ENCODE measurements around the gene GRIP2.

DNA sequence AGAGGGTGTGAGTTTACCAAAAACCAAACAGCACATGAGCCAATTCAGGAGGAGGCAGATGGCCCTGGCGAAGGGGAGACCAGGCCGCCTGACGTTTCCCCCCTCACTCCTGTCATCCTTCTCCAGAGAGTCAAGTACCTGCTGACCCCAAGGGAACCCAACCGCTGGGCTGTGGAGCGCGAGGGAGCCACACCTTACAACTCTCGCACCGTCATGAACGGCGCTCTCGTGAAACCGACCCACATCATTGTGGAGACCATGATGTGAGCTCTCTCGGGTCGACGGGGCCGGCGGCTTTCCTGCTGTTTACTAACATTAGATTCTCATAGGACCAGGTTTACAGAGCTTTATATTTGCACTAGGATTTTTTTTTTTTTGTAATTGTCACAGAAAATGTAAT, 55.4 kb downstream of the GRIP2 start:
- TF ChIP-seq, protein P1, sequence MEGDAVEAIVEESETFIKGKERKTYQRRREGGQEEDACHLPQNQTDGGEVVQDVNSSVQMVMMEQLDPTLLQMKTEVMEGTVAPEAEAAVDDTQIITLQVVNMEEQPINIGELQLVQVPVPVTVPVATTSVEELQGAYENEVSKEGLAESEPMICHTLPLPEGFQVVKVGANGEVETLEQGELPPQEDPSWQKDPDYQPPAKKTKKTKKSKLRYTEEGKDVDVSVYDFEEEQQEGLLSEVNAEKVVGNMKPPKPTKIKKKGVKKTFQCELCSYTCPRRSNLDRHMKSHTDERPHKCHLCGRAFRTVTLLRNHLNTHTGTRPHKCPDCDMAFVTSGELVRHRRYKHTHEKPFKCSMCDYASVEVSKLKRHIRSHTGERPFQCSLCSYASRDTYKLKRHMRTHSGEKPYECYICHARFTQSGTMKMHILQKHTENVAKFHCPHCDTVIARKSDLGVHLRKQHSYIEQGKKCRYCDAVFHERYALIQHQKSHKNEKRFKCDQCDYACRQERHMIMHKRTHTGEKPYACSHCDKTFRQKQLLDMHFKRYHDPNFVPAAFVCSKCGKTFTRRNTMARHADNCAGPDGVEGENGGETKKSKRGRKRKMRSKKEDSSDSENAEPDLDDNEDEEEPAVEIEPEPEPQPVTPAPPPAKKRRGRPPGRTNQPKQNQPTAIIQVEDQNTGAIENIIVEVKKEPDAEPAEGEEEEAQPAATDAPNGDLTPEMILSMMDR (conservative IDR thresholded peaks at IDR 0.05 in 1 of 2, IDR thresholded peaks at IDR 0.05 in 1 of 2; ENCODE audit: low read depth in 1 of 2, low read length in 2 of 2): no peak
- TF ChIP-seq EZH2 (IDR thresholded peaks at IDR 0.05; ENCODE audit: low read length, missing control alignments): no peak
